ENCODE measurements around the gene DPAGT1. TPM values are rescaled to one million over a fixed set of nuclear protein-coding genes. Genes with fewer than 3 reads are reported as not detected.
A peak's percentile ranks its signal among the peaks of the same experiment; 100 is the strongest.

The DPAGT1 gene
- total RNA-seq, 5 donors from 2014 or later (not counting 1 experiment from before 2014, with no cell fraction given): 21.7 to 54.2 (median 43.9) TPM

GRCh38 chr11:119114351-119114750, 12.7 kb upstream of the DPAGT1 start:
- H3K4me1 Mint-ChIP-seq: peaks cover 39 to 49% (median 46%) of the 10 kb centered on the region in 3 donors
- H3K36me3 ChIP-seq (ENCODE audit: control insufficient read depth in 2 of 2, extremely low read depth in 1 of 2, insufficient read depth in 1 of 2, low read length in 1 of 2): peaks cover 14 to 67% of the 10 kb centered on the region in 2 donors
- DNase-seq (no peak), ATAC-seq (replicated peaks in 1 of 4) (no peak)
- no peaks in the 10 kb centered on the region for H3K27me3 Mint-ChIP-seq
- peaks cover 0 to 51% of the 10 kb centered on the region in 2 experiments for H3K4me1 ChIP-seq (ENCODE audit: control insufficient read depth in 1 of 2, extremely low read depth in 1 of 2, insufficient read depth in 2 of 2, low read length in 2 of 2)
- CTCF ChIA-PET: no interaction called here
- WGBS (ENCODE audit: insufficient coverage): 100% methylated on average over 1 of the region's 5 CpGs
- POLR2A ChIA-PET: no interaction called here
- peak overlapping the region; percentile 79 for H3K27ac ChIP-seq (ENCODE audit: low read length)
- no peaks in the 10 kb centered on the region for H3K27me3 ChIP-seq (replicated peaks in 1 of 2; ENCODE audit: control insufficient read depth in 2 of 2, extremely low read depth in 1 of 2, insufficient read depth in 2 of 2, low read length in 1 of 2)
- peak overlapping the region in 1 of 3 donors; percentile 76 for H3K4me3 Mint-ChIP-seq
- H3K4me3 ChIP-seq (ENCODE audit: control insufficient read depth in 1 of 2, extremely low read depth in 1 of 2, low read length in 1 of 2): no peak overlapping the region
- H3K36me3 Mint-ChIP-seq: peaks cover 40% of the 10 kb centered on the region
- no peaks in the 10 kb centered on the region for H3K9me3 ChIP-seq
- no peaks in the 10 kb centered on the region for H3K9me3 Mint-ChIP-seq
- peak overlapping the region; percentile 96 to 99 for H3K27ac Mint-ChIP-seq

- DNase-seq: no peak
- H3K4me3 Mint-ChIP-seq: no peak overlapping the region
These were observed 12.1 kb upstream of the DPAGT1 start for GRCh38 chr11:119113716-119114115.

GRCh38 chr11:119112314-119113020, 10.8 kb upstream of the DPAGT1 start:
- no peaks in the 10 kb centered on the region for H3K27me3 Mint-ChIP-seq
- Histone ChIP-seq H3K4me1 (ENCODE audit: control insufficient read depth in 1 of 2, extremely low read depth in 1 of 2, insufficient read depth in 2 of 2, low read length in 2 of 2) (peaks cover 8 to 66% of the 10 kb centered on the region in 2 experiments), H3K27me3 (replicated peaks in 1 of 2; ENCODE audit: control insufficient read depth in 2 of 2, extremely low read depth in 1 of 2, insufficient read depth in 2 of 2, low read length in 1 of 2) (no peaks in the 10 kb centered on the region), H3K36me3 (ENCODE audit: control insufficient read depth in 2 of 2, extremely low read depth in 1 of 2, insufficient read depth in 1 of 2, low read length in 1 of 2) (peaks cover 14 to 63% of the 10 kb centered on the region in 2 donors), H3K27ac (ENCODE audit: low read length) (no peak overlapping the region), H3K4me3 (ENCODE audit: control insufficient read depth in 1 of 2, extremely low read depth in 1 of 2, low read length in 1 of 2) (no peak overlapping the region), H3K9me3 (no peaks in the 10 kb centered on the region)
- H3K4me1 Mint-ChIP-seq: peaks cover 51 to 62% (median 58%) of the 10 kb centered on the region in 3 donors
- H3K4me3 Mint-ChIP-seq: no peak overlapping the region
- H3K9me3 Mint-ChIP-seq: no peaks in the 10 kb centered on the region
- ChIA-PET CTCF (interaction anchor here in 1 of 2 donors (0.9 kb wide), 1 partner anchor 10 kb away, joined by 4 read pairs; the partner anchor contains the start of gene DPAGT1), POLR2A (interaction anchor here in 1 of 2 donors (0.6 kb wide), 1 partner anchor 13 kb away, joined by 5 read pairs; no protein-coding TSS in a partner anchor)
- peak overlapping the region; percentile 96 to 99 for H3K27ac Mint-ChIP-seq
- 97% methylated on average over 6 of the region's 12 CpGs for WGBS (ENCODE audit: insufficient coverage)
- H3K36me3 Mint-ChIP-seq: peaks cover 40% of the 10 kb centered on the region
- no peak for DNase-seq
- ATAC-seq (replicated peaks in 1 of 4): no peak

More at GRCh38 chr11:119113716-119114115, 12.1 kb upstream of the DPAGT1 start:
- H3K4me1 ChIP-seq (ENCODE audit: control insufficient read depth in 1 of 2, extremely low read depth in 1 of 2, insufficient read depth in 2 of 2, low read length in 2 of 2): peaks cover 5 to 57% of the 10 kb centered on the region in 2 experiments
- ChIA-PET CTCF (no interaction called here), POLR2A (no interaction called here)
- WGBS (ENCODE audit: insufficient coverage): 96% methylated on average over 3 of the region's 9 CpGs
- H3K27me3 Mint-ChIP-seq: no peaks in the 10 kb centered on the region
- H3K27ac Mint-ChIP-seq: peak overlapping the region; percentile 96 to 99
- no peak overlapping the region for H3K27ac ChIP-seq (ENCODE audit: low read length)
- no peak overlapping the region for H3K4me3 ChIP-seq (ENCODE audit: control insufficient read depth in 1 of 2, extremely low read depth in 1 of 2, low read length in 1 of 2)
- H3K36me3 ChIP-seq (ENCODE audit: control insufficient read depth in 2 of 2, extremely low read depth in 1 of 2, insufficient read depth in 1 of 2, low read length in 1 of 2): peaks cover 14 to 67% of the 10 kb centered on the region in 2 donors
- no peaks in the 10 kb centered on the region for H3K27me3 ChIP-seq (replicated peaks in 1 of 2; ENCODE audit: control insufficient read depth in 2 of 2, extremely low read depth in 1 of 2, insufficient read depth in 2 of 2, low read length in 1 of 2)
- no peaks in the 10 kb centered on the region for H3K9me3 Mint-ChIP-seq
- ATAC-seq (replicated peaks in 1 of 4): no peak
- no peaks in the 10 kb centered on the region for H3K9me3 ChIP-seq
- H3K4me1 Mint-ChIP-seq: peaks cover 45 to 55% (median 53%) of the 10 kb centered on the region in 3 donors
- H3K36me3 Mint-ChIP-seq: peaks cover 40% of the 10 kb centered on the region

GRCh38 chr11:119111361-119111925, 9.8 kb upstream of the DPAGT1 start:
- Mint-ChIP-seq H3K27ac (peak overlapping the region; percentile 60 to 99), H3K9me3 (no peaks in the 10 kb centered on the region), H3K4me3 (no peak overlapping the region), H3K36me3 (peaks cover 40% of the 10 kb centered on the region), H3K27me3 (no peaks in the 10 kb centered on the region), H3K4me1 (peaks cover 53 to 57% (median 56%) of the 10 kb centered on the region in 3 donors)
- Histone ChIP-seq H3K4me3 (ENCODE audit: control insufficient read depth in 1 of 2, extremely low read depth in 1 of 2, low read length in 1 of 2) (no peak overlapping the region), H3K4me1 (ENCODE audit: control insufficient read depth in 1 of 2, extremely low read depth in 1 of 2, insufficient read depth in 2 of 2, low read length in 2 of 2) (peaks cover 13 to 66% of the 10 kb centered on the region in 2 experiments), H3K27me3 (replicated peaks in 1 of 2; ENCODE audit: control insufficient read depth in 2 of 2, extremely low read depth in 1 of 2, insufficient read depth in 2 of 2, low read length in 1 of 2) (no peaks in the 10 kb centered on the region), H3K36me3 (ENCODE audit: control insufficient read depth in 2 of 2, extremely low read depth in 1 of 2, insufficient read depth in 1 of 2, low read length in 1 of 2) (peaks cover 14 to 54% of the 10 kb centered on the region in 2 donors), H3K9me3 (no peaks in the 10 kb centered on the region), H3K27ac (ENCODE audit: low read length) (no peak overlapping the region)
- ATAC-seq (replicated peaks in 1 of 4) (no peak), DNase-seq (no peak)
- ChIA-PET POLR2A (interaction anchor here in 1 of 2 donors (0.6 kb wide), 1 partner anchor 12 kb away, joined by 5 read pairs; no protein-coding TSS in a partner anchor), CTCF (interaction anchor here (0.7 to 1.2 kb wide), 3 partner anchors 9 to 58 kb away, joined by 3 to 4 read pairs (median 3); partner anchors contain the start of gene DPAGT1 (in 1 of the 2))
- WGBS (ENCODE audit: insufficient coverage): 94% methylated on average over 10 of the region's 11 CpGs

- H3K4me3 Mint-ChIP-seq: peak overlapping the region in 1 of 3 donors; percentile 94
- peaks cover 34% of the 10 kb centered on the region for H3K36me3 Mint-ChIP-seq
- ChIA-PET POLR2A (interaction anchor here in 1 of 2 donors (0.8 kb wide), 1 partner anchor 95 kb away, joined by 3 read pairs; no protein-coding TSS in a partner anchor), CTCF (interaction anchor here in 1 of 2 donors (1.2 kb wide), 1 partner anchor 49 kb away, joined by 3 read pairs; no protein-coding TSS in a partner anchor)
- Histone ChIP-seq H3K4me3 (ENCODE audit: control insufficient read depth in 1 of 2, extremely low read depth in 1 of 2, low read length in 1 of 2) (no peak overlapping the region), H3K9me3 (no peaks in the 10 kb centered on the region), H3K36me3 (ENCODE audit: control insufficient read depth in 2 of 2, extremely low read depth in 1 of 2, insufficient read depth in 1 of 2, low read length in 1 of 2) (peaks cover 14 to 47% of the 10 kb centered on the region in 2 donors), H3K4me1 (ENCODE audit: control insufficient read depth in 1 of 2, extremely low read depth in 1 of 2, insufficient read depth in 2 of 2, low read length in 2 of 2) (peaks cover 13 to 59% of the 10 kb centered on the region in 2 experiments), H3K27ac (ENCODE audit: low read length) (no peak overlapping the region), H3K27me3 (replicated peaks in 1 of 2; ENCODE audit: control insufficient read depth in 2 of 2, extremely low read depth in 1 of 2, insufficient read depth in 2 of 2, low read length in 1 of 2) (no peaks in the 10 kb centered on the region)
- H3K4me1 Mint-ChIP-seq: peaks cover 46 to 53% (median 51%) of the 10 kb centered on the region in 3 donors
- ATAC-seq (replicated peaks in 1 of 4) (no peak), DNase-seq (no peak)
- no peaks in the 10 kb centered on the region for H3K9me3 Mint-ChIP-seq
- WGBS (ENCODE audit: insufficient coverage): 100% methylated on average over 2 of the region's 10 CpGs
- peak overlapping the region; percentile 86 to 89 for H3K27ac Mint-ChIP-seq
- no peaks in the 10 kb centered on the region for H3K27me3 Mint-ChIP-seq
These were observed 8.8 kb upstream of the DPAGT1 start for GRCh38 chr11:119110439-119110838.

- Mint-ChIP-seq H3K4me3 (peak overlapping the region; percentile 81 to 94 (median 92)), H3K9me3 (no peaks in the 10 kb centered on the region), H3K4me1 (peaks cover 43 to 49% (median 47%) of the 10 kb centered on the region in 3 donors), H3K36me3 (peaks cover 31% of the 10 kb centered on the region), H3K27ac (peak overlapping the region; percentile 86 to 89), H3K27me3 (no peaks in the 10 kb centered on the region)
- CTCF ChIA-PET: interaction anchor here in 1 of 2 donors (1.0 to 1.2 kb wide), 2 partner anchors 9 to 11 kb away, joined by 4 to 5 read pairs; partner anchors contain the start of gene HINFP
- Histone ChIP-seq H3K9me3 (no peaks in the 10 kb centered on the region), H3K27me3 (replicated peaks in 1 of 2; ENCODE audit: control insufficient read depth in 2 of 2, extremely low read depth in 1 of 2, insufficient read depth in 2 of 2, low read length in 1 of 2) (no peaks in the 10 kb centered on the region), H3K4me3 (ENCODE audit: control insufficient read depth in 1 of 2, extremely low read depth in 1 of 2, low read length in 1 of 2) (no peak overlapping the region), H3K27ac (ENCODE audit: low read length) (no peak overlapping the region), H3K4me1 (ENCODE audit: control insufficient read depth in 1 of 2, extremely low read depth in 1 of 2, insufficient read depth in 2 of 2, low read length in 2 of 2) (peaks cover 13 to 53% of the 10 kb centered on the region in 2 experiments), H3K36me3 (ENCODE audit: control insufficient read depth in 2 of 2, extremely low read depth in 1 of 2, insufficient read depth in 1 of 2, low read length in 1 of 2) (peaks cover 14 to 47% of the 10 kb centered on the region in 2 donors)
- POLR2A ChIA-PET: interaction anchor here (0.6 to 1.1 kb wide), 3 partner anchors 54 to 94 kb away, joined by 3 read pairs; no protein-coding TSS in a partner anchor
- ATAC-seq (replicated peaks in 1 of 4) (no peak), DNase-seq (no peak)
- WGBS (ENCODE audit: insufficient coverage): 96% methylated on average over 3 of the region's 3 CpGs
These were observed 8.2 kb upstream of the DPAGT1 start for GRCh38 chr11:119109843-119110242.
